HG03108 (cell line): ENCODE measurements around the gene EEPD1.
"Not testable (repeated sequence)": the region's sequence is repeated elsewhere in the genome, so short reads cannot be mapped to it uniquely, and the experiment has no call there.

ENCODE experiments used
- ATAC-seq: cut with Tn5 transposase; IDR thresholded peaks from one replicate; pipeline ENCODE4 v1.9.1; 2021; ENCODE audit warnings: moderate library complexity; ENCODE audit not compliant: unreplicated experiment

EEPD1 gene

DNA sequence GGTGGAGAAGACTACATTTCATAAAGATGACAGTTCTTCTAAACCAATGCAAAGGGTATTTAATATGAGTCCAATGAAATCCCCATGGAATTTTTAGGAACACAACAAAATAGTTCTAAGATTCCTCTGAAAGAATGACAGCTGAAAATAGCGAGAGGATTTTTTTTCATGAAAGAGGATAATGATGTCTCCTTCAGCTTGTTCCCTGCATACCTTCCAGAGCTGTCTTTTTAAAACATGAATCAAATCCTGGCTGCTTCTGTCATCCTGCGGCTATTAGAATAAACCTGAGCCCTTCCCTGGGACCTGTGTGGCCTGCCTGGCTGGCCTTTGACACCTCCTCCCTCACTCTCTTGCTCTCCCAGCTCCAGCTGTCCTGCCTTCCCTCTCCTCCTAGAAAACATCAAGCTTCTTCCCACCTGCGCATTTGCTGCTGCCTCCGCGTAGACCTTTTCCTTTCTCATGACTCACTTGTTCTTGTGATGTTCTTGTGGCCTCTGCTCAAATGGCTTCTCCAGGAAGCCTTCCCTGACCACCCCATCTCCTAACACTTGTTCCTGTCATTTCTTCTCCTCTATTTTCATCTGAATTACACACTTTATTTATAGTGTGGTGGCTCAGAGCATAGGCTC, 57.4 kb downstream of the EEPD1 start:
- ATAC-seq = no peak

DNA sequence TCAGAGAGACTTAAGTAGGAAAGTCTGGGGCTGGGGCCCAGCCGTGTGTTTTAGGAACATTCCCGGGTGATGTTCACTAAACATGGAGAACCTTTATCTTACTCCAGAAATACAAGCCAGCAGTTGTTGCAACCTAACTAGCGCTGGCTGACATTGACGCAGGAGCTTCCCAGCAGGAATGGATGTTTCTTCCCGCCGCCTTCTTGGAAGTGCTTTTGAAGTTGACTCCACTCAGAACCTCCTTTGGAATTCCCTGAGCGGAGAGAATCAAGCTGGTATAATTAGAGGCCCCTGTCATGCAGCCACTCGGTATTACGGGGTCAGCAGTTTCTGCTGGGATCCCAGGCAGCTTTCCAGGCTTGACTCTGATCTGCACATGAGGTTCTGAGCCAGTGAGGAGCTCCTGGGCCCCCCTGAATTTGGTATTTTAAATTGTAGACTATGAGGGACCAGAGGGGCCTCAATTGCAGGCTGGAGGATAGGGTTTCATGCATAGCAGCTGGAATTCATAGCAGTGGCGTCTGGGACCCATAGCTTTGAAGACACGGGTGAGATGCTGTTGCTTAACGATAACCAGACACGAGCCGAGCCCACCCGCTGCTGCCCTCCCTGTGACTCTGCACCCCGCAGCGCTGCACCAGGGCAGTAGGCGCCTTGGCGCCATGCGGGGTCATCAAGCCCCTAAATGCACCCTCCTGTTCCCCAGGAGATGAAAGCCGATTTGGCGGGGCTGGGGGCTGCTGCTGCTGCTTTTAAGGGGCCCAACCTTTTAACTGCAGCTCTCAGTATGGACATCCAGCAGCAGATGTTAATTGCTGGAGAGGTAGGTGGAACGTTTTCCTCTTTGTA, 61.8 kb downstream of the EEPD1 start:
- ATAC-seq = no peak

GRCh38 chr7:36215457-36215765, 62.4 kb downstream of the EEPD1 start:
- ATAC-seq = no peak

DNA sequence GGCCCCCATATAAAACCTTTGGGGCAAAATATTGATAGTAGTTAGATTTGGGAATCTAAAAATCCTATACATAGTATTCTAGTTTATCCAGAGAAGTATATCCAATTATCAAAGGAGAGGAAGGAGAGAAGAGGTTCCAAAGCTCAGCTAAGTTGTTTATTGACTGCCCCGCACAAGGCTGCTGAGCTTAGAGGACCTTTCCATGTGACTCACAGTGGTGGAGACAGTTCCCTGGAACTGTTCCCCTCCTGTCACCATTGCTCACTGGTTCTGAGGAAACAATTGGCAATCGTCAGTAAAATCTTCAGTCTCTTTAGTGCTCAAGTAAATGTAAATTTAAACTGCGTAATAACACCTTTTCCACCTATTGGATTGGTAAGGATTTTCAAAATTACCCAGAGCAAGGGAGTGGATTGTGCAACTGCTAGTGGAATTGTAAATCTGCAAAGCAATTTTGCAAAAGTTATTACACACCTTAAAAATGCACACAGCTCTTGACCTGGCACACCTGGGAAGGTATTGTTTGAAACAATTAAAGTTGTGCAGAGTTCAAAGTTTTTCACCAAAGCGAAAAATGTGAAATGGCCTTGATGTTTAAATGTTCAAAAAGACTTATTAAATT, 63.1 kb downstream of the EEPD1 start:
- ATAC-seq = no peak

DNA sequence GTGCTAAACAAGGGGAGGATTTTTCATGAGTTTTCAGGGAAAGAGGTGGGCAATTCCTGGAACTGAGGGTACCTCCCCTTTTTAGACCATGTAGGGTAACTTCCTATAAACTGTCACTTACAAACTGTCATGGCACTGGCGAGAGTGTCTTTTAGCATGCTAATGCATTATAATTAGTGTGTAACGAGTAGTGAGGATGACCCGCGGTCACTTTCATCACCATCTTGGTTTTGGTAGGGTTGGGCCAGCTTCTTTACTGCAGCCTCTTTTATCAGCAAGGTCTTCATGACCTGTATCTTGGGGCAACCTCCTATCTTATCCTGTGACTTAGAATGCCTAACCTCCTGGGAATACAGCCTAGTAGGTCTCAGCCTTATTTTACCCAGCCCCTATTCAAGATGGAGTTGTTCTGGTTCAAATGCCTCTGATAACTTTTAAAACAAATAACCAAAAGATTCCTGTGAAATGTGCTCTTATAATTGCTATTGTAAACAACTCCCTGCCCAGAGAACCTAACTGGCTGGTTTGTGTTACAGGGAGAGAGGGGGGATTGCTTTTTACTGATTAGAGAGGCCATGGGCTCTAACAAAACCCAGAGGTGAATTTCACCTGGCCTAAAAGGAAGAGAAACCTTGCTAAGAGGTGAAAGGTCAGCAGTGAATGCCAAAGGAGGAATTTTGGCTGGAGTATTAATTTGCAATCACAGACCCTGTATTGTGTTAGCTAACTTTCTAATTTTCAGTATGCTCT, 64.3 kb downstream of the EEPD1 start:
- ATAC-seq = no peak

DNA sequence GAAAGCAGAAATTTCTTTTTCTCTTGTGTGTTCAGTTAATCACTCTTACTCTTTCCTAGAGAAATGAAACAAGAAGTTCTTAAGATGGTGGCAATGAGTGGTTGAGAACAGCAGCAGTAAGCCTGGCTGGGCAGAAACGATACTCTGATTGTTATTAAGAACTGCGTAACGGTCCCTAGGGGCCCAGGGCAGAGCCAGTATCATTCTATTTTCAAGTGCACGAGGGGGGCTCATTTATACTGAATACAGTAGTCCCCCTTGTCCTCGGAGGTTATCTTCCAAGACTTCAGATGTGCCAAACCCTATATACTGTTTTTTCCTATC, 64.9 kb downstream of the EEPD1 start:
- ATAC-seq = no peak

- ATAC-seq = no peak
These were observed 66.4 kb downstream of the EEPD1 start for GRCh38 chr7:36219429-36219828.

- ATAC-seq = no peak
These were observed 70.8 kb downstream of the EEPD1 start for GRCh38 chr7:36223851-36224250.

GRCh38 chr7:36224934-36225858, 72.1 kb downstream of the EEPD1 start:
- ATAC-seq = no peak

DNA sequence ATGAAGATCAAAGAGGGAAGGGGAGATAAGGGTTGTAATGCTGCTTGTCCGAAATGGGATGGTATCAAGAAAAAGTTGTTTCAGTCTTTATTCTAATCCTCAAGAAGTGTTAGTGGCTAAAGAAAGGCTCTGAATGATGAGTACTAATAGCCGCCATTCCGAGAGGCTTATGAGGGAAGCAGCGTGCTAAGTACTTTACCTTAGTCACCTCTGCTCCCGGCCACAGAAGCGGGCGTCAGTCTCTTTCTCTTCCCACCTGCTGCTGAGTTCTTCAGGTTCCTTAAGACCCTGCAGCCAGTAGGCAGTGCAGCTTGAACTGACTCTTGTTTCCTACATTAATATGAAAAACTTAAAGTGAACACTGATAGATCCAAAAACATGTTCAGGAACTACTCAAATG, 73.1 kb downstream of the EEPD1 start:
- no peak for ATAC-seq

DNA sequence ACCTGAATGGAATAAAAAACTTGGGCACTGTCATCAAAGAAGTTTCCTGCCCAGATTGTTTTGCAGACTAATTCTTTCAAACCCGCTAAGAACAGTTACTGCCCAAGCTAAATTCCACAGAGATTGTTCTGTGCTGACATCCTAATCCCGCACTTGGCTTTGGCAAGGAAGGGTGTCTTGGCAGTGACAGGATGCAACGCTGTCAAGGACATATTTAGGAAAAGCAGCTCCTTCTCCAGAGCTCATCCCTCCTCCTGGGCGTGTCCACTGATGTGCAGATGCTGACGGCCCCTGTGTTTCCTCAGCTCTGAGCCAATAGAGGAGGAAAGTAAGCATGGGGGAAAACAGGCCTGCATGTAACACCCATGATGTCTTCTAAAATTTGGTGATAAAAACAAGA, 74.2 kb downstream of the EEPD1 start:
- no peak for ATAC-seq

- ATAC-seq = no peak
These were observed 75.0 kb downstream of the EEPD1 start for GRCh38 chr7:36228039-36228438.

GRCh38 chr7:36231406-36231805, 78.4 kb downstream of the EEPD1 start:
- ATAC-seq = no peak

DNA sequence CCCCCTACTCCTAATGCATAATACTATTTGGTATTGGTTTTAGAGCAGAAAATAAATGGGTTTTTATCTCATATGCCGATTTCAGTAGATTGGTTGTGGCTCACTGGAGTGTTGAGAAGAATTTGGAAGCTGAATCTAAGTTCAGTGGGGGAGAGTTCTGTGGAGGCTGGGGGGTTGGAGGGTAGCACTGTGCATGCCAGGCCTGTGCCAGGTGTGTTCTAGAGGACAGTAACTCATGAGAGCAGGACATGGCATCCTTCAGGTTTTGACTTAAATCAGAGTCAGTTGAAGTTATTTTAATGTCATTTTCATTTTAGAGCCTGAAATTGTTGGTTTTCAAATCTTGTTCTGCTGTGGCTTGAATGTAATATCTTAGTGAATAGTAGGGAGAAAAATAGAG, 79.5 kb downstream of the EEPD1 start:
- ATAC-seq = no peak

- ATAC-seq = no peak
These were observed 80.0 kb downstream of the EEPD1 start for GRCh38 chr7:36232971-36233550.

DNA sequence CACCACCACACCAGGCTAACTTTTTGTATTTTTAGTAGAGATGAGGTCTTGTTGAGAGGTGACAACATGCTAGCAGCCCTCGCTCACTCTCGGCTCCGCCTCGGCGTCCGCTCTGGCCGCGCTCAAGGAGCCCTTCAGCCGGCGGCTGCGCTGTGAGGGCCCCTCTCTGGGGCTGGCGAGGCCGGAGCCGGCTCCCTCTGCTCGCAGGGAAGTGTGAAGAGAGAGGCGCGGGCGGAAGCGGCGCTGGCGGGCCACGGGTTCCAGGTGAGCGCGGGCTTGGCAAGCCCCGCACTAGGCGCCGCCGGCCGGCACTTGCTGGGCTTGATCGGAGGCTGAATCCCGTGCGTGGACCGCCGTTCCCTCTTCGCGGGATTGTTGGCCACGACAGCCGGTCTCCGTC, 83.0 kb downstream of the EEPD1 start:
- no peak for ATAC-seq

DNA sequence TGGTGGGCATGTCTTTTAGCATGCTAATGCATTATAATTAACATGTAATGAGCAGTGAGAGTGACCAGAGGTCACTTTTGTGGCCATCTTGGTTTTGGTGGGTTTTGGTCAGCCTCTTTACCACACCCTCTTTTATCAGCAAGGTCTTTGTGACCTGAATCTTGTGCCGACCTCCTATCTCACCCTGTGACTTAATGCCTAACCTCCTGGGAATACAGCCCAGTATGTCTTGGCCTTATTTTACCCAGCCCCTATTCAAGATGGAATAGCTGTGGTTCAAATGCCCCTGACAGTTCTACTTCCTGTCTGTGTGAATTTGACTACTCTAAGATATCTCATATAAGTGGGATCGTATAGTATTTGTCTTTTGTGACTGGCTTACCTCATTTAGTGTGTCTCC, 85.1 kb downstream of the EEPD1 start:
- ATAC-seq = no peak

- not testable (repeated sequence) for ATAC-seq
These were observed 90.3 kb downstream of the EEPD1 start for GRCh38 chr7:36243356-36243755.

GRCh38 chr7:36244001-36244400, 90.9 kb downstream of the EEPD1 start:
- not testable (repeated sequence) for ATAC-seq

GRCh38 chr7:36244429-36244828, 91.4 kb downstream of the EEPD1 start:
- no peak for ATAC-seq
